Neural progenitor cell (in vitro differentiated cells): Measurements from ENCODE around the gene FNIP2. TPM values are rescaled to one million over a fixed set of nuclear protein-coding genes. Genes with fewer than 3 reads are reported as not detected.

Experiments
- DNase-seq: peaks from one replicate; pipeline ENCODE4 v3.0.0-alpha.2; 2016; ENCODE audit warnings: low spot score
- H2AFZ ChIP-seq: fragments of 200-600 bp; sonication (generic); replicated peaks from 2 replicates; pipeline ENCODE4 v1.6.1; 2016; ENCODE audit warnings: antibody characterized with exemption
- H3F3A ChIP-seq: fragments of 200-600 bp; sonication (generic); 2 replicates; pipeline ENCODE4 v1.6.1; 2016; ENCODE audit warnings: antibody characterized with exemption, low read depth
- H3K27ac ChIP-seq: fragments of 200-600 bp; sonication (generic); 2 replicates; pipeline ENCODE4 v1.5.1; 2016; ENCODE audit warnings: mild to moderate bottlenecking
- H3K27me3 ChIP-seq: fragments of 200-600 bp; sonication (generic); 2 replicates; pipeline ENCODE4 v1.6.1; 2016; ENCODE audit warnings: mild to moderate bottlenecking, moderate library complexity
- H3K36me3 ChIP-seq: fragments of 200-600 bp; sonication (generic); 2 replicates; pipeline ENCODE4 v1.5.1; 2016
- H3K4me1 ChIP-seq: fragments of 200-600 bp; sonication (generic); 2 replicates; pipeline ENCODE4 v1.6.1; 2016; ENCODE audit warnings: mixed run types
- H3K4me2 ChIP-seq: fragments of 200-600 bp; sonication (generic); 2 replicates; pipeline ENCODE4 v1.6.1; 2016
- H3K4me3 ChIP-seq: fragments of 200-600 bp; sonication (generic); 2 replicates; pipeline ENCODE4 v1.5.1; 2016
- H3K79me2 ChIP-seq: fragments of 200-600 bp; sonication (generic); 2 replicates; pipeline ENCODE4 v1.6.1; 2016; ENCODE audit warnings: low read depth
- H3K9ac ChIP-seq: fragments of 200-600 bp; sonication (generic); 2 replicates; pipeline ENCODE4 v1.6.1; 2016
- H3K9me3 ChIP-seq: fragments of 200-600 bp; sonication (generic); 2 replicates; pipeline ENCODE4 v1.5.1; 2016; ENCODE audit warnings: low read depth
- H4K20me1 ChIP-seq: fragments of 200-600 bp; sonication (generic); 2 replicates; pipeline ENCODE4 v1.6.1; 2016; ENCODE audit warnings: low read depth
- H3K27ac Mint-ChIP-seq: 3 replicates; pipeline ENCODE4 v1.8.0; 2021; ENCODE audit warnings: mixed read lengths
- H3K27me3 Mint-ChIP-seq: 2 replicates; pipeline ENCODE4 v1.8.0; 2022; ENCODE audit warnings: low read depth, mild to moderate bottlenecking, inconsistent platforms, moderate library complexity, mixed read lengths; ENCODE audit not compliant: insufficient read depth
- H3K36me3 Mint-ChIP-seq: 3 replicates; pipeline ENCODE4 v1.8.0; 2021; ENCODE audit warnings: mixed read lengths
- H3K4me1 Mint-ChIP-seq: 3 replicates; pipeline ENCODE4 v1.8.0; 2021; ENCODE audit warnings: mixed read lengths
- H3K4me3 Mint-ChIP-seq: 3 replicates; pipeline ENCODE4 v1.8.0; 2021; ENCODE audit warnings: mild to moderate bottlenecking, moderate library complexity, mixed read lengths
- H3K9me3 Mint-ChIP-seq: 3 replicates; pipeline ENCODE4 v1.8.0; 2020; ENCODE audit warnings: mixed read lengths
- CTCF ChIP-seq: fragments of 200-600 bp; sonication (generic); IDR thresholded peaks from 2 replicates; pipeline ENCODE4 v1.5.1; 2017; ENCODE audit warnings: antibody characterized with exemption, mild to moderate bottlenecking
- EZH2 ChIP-seq: fragments of 200-600 bp; sonication (generic); IDR thresholded peaks from 2 replicates; pipeline ENCODE4 v1.6.1; 2017; ENCODE audit warnings: antibody characterized with exemption, mild to moderate bottlenecking, moderate library complexity
- EZH2phosphoT487 ChIP-seq: fragments of 200-600 bp; sonication (generic); IDR thresholded peaks from 2 replicates; pipeline ENCODE4 v1.6.1; 2017; ENCODE audit warnings: antibody characterized with exemption
- total RNA-seq: library from RNA; depleted of rRNA; stranded (reverse); fragments of >200 nt; gene quantifications from 2 replicates; pipeline ENCODE4 v1.2.3, GENCODE V29; 2015; ENCODE audit warnings: low replicate concordance

The FNIP2 gene
- total RNA-seq, 1 donor from 2014 or later, result 10.5 TPM

- H2AFZ ChIP-seq, result no peak overlapping the region
- H3K4me2 ChIP-seq, result no peak overlapping the region
- H3K4me1 Mint-ChIP-seq, result no peaks in the 10 kb centered on the region
- no peak overlapping the region for H3K27ac ChIP-seq
- peaks cover 4% of the 10 kb centered on the region for H3K9me3 ChIP-seq
- no peaks in the 10 kb centered on the region for H4K20me1 ChIP-seq
- TF ChIP-seq CTCF, result no peak
- H3K9me3 Mint-ChIP-seq, result peaks cover 11% of the 10 kb centered on the region
- no peak overlapping the region for H3K27ac Mint-ChIP-seq
- no peaks in the 10 kb centered on the region for H3K4me1 ChIP-seq
- no peak overlapping the region for H3K9ac ChIP-seq
- H3K4me3 ChIP-seq, result no peak overlapping the region
- no peaks in the 10 kb centered on the region for H3K36me3 ChIP-seq
- no peaks in the 10 kb centered on the region for H3K27me3 ChIP-seq
- DNase-seq, result no peak
- no peaks in the 10 kb centered on the region for H3F3A ChIP-seq
- H3K4me3 Mint-ChIP-seq, result no peak overlapping the region
- H3K36me3 Mint-ChIP-seq, result peaks cover 3% of the 10 kb centered on the region
- H3K27me3 Mint-ChIP-seq, result peaks cover 7% of the 10 kb centered on the region
- H3K79me2 ChIP-seq, result no peaks in the 10 kb centered on the region
Observed at GRCh38 chr4:158760866-158761265, 8.0 kb upstream of the FNIP2 start.

DNA sequence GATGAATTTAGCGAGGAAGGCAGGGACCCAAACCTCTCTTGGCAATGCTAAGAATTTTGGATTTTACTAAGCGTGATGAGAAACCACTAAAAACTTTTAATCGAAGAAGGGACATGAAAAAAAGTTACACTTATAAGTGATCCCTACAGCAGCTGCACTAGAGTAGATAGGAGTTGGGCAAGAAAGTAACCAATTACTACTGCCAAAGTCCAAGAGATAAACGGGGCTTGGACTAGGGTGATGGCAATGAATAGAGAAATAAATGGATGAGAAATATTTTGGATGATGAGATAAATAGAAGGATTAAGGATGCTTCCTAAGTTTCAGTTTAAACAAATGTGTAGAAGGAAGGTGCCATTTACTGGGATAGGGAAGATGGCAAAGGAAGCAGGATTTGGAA is 6.3 kb upstream of the FNIP2 start:
- no peak overlapping the region for H3K4me3 Mint-ChIP-seq

GRCh38 chr4:158763462-158763861 is 5.4 kb upstream of the FNIP2 start:
- H3K4me1 ChIP-seq, result no peaks in the 10 kb centered on the region
- peaks cover 3% of the 10 kb centered on the region for H3F3A ChIP-seq
- peaks cover 10% of the 10 kb centered on the region for H3K4me1 Mint-ChIP-seq
- H3K9ac ChIP-seq, result no peak overlapping the region
- no peak overlapping the region for H3K27ac Mint-ChIP-seq
- peaks cover 6% of the 10 kb centered on the region for H3K27me3 Mint-ChIP-seq
- H3K4me2 ChIP-seq, result no peak overlapping the region
- no peaks in the 10 kb centered on the region for H3K36me3 ChIP-seq
- H4K20me1 ChIP-seq, result no peaks in the 10 kb centered on the region
- no peak for DNase-seq
- no peak overlapping the region for H2AFZ ChIP-seq
- H3K79me2 ChIP-seq, result no peaks in the 10 kb centered on the region
- TF ChIP-seq EZH2, result no peak
- TF ChIP-seq CTCF, result no peak
- no peak for TF ChIP-seq EZH2phosphoT487
- no peak overlapping the region for H3K4me3 ChIP-seq
- H3K9me3 ChIP-seq, result peaks cover 2% of the 10 kb centered on the region
- peaks cover 7% of the 10 kb centered on the region for H3K9me3 Mint-ChIP-seq
- no peak overlapping the region for H3K4me3 Mint-ChIP-seq
- H3K36me3 Mint-ChIP-seq, result no peaks in the 10 kb centered on the region
- H3K27me3 ChIP-seq, result peaks cover 21% of the 10 kb centered on the region
- H3K27ac ChIP-seq, result no peak overlapping the region

More for the DNA sequence above, 6.3 kb upstream of the FNIP2 start:
- Histone ChIP-seq H3F3A (no peaks in the 10 kb centered on the region), H3K79me2 (no peaks in the 10 kb centered on the region), H3K4me1 (no peaks in the 10 kb centered on the region), H3K36me3 (no peaks in the 10 kb centered on the region), H3K27ac (no peak overlapping the region), H3K27me3 (peaks cover 11% of the 10 kb centered on the region), H3K9me3 (peaks cover 4% of the 10 kb centered on the region), H3K9ac (no peak overlapping the region), H2AFZ (no peak overlapping the region), H3K4me3 (no peak overlapping the region), H3K4me2 (no peak overlapping the region), H4K20me1 (no peaks in the 10 kb centered on the region)
- Mint-ChIP-seq H3K36me3 (no peaks in the 10 kb centered on the region), H3K4me1 (peaks cover under 1% of the 10 kb centered on the region), H3K9me3 (peaks cover 7% of the 10 kb centered on the region), H3K27ac (no peak overlapping the region), H3K27me3 (peaks cover 3% of the 10 kb centered on the region)
- no peak for DNase-seq
- TF ChIP-seq EZH2 (no peak), EZH2phosphoT487 (no peak), CTCF (no peak)
